IPS-18c (cell line): Measurements from ENCODE around the gene ARHGAP32.
A peak's percentile ranks its signal among the peaks of the same experiment; 100 is the strongest.
"Not testable (repeated sequence)": the region's sequence is repeated elsewhere in the genome, so short reads cannot be mapped to it uniquely, and the experiment has no call there.

Experiments used
- H3K4me3 ChIP-seq: 2 replicates; pipeline ENCODE4 v1.7.0; 2013; ENCODE audit warnings: low read depth, mild to moderate bottlenecking, low read length, moderate library complexity; ENCODE audit not compliant: insufficient read depth
- H3K9me3 ChIP-seq: one replicate; pipeline ENCODE4 v1.6.1; 2013; ENCODE audit warnings: mild to moderate bottlenecking, low read length, moderate library complexity; ENCODE audit not compliant: control insufficient read depth, insufficient read depth

The ARHGAP32 gene

DNA sequence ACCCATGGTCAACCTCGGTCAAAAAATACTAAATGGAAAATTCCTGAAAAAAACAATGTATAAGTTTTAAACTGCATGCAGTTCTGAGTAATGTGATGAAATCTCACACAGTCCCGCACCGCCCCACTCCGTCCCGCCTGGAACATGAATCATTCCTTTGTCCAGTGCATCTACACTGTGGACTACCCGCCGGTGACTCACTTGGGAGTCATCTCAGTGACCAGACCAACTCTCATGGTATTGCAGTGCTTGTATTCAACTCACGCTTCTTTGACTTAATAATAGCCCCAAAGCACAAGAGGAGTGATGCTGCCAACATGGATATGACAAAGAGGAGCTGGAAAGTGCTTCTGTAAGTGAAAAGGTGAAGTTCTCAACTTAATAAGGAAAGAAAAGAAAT, 48.8 kb downstream of the ARHGAP32 start:
- Histone ChIP-seq H3K4me3 (no peak overlapping the region), H3K9me3 (no peaks in the 10 kb centered on the region)

DNA sequence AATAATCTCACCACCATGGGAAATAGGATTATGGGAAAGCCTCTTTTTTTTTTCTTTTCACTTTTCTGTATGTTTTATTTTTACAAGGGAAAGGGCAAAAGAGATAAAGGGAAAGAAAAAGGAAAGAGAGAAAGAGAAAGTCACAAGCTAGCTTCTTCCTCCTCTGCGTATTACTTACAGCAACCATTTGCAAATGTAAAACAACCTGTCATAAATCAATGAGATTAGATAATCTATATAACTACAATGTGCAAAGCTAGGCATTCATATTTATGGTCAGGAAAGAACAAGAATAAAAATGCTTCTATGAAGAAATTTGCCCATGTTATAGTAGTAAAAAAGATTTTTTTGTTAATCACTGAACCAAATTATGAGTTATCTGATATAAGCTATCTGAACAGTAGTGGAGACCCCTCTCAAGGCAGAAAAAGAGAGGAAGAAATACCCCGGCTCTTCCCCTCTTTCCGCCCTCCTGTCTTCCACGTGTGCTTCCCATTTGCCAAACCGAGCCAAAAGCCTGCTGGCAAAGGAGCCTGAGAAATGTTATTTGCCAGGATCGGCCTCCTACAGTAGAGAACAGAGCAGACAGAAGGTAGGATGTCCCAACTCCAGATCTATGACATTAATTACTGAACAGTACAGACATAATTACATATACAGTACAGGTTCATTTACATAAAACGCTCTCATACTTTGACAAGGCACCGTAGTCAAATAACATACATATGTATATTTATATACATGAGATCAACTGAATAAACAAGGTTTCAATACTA, 50.2 kb downstream of the ARHGAP32 start:
- Histone ChIP-seq H3K9me3 (no peaks in the 10 kb centered on the region), H3K4me3 (no peak overlapping the region)

DNA sequence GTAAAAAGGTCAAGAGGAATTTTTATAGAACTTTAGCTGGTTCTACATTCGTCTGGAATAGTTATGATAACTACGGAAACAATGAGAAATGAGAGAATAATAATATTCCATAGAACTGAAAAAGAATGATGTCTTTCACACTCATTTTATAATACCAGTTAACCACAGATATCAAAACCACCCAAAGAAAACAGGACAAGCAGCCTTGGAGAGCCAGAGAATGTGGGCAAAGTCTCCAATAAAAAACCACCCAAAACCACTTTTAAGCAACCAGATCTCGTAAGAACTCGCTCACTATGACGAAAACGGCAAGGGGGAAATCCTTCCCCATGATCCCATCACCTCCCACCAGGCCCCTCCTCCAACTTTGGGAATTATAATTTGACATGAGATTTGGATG, 60.8 kb downstream of the ARHGAP32 start:
- no peaks in the 10 kb centered on the region for H3K9me3 ChIP-seq

DNA sequence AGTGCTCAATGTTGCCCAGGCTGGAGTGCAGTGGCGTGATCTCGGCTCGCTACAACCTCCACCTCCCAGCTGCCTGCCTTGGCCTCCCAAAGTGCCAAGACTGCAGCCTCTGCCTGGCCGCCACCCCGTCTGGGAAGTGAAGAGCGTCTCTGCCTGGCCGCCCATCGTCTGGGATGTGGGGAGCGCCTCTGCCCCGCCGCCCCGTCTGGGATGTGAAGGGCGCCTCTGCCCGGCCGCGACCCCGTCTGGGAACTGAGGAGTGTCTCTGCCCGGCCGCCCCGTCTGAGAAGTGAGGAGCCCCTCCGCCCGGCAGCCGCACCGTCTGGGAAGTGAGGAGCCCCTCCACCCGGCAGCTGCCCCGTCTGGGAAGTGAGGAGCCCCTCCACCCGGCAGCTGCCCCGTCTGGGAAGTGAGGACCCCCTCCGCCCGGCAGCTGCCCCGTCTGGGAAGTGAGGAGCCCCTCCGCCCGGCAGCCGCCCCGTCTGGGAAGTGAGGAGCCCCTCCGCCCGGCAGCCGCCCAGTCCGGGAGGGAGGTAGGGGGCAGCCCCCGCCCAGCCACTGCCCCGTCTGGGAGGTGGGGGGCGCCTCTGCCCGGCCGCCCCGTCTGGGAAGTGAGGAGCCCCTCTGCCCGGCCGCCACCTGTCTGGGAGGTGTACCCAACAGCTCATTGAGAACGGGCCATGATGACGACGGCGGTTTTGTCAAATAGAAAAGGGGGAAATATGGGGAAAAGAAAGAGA, 63.1 kb downstream of the ARHGAP32 start:
- not testable (repeated sequence) for H3K4me3 ChIP-seq, H3K9me3 ChIP-seq

More for the DNA sequence above, 60.8 kb downstream of the ARHGAP32 start:
- H3K4me3 ChIP-seq = no peak overlapping the region

DNA sequence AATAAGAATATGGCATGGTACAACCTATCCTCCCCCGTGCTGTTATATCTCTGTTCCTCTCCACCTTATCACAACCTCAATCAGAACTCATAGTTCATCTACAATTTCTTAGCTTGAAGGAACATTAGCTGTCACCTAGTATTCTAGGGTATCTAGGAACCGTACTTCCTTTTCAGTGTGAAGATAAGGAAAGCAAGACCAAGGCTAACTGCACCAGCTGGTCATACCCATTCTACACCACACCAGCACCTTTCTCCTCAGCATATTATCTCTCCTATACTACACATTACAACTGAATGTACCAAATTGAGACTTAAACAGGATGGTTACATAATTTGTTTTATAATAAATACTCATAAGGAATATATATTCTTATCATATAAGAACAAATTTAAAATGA, 73.1 kb downstream of the ARHGAP32 start:
- Histone ChIP-seq H3K9me3 (no peaks in the 10 kb centered on the region), H3K4me3 (no peak overlapping the region)

DNA sequence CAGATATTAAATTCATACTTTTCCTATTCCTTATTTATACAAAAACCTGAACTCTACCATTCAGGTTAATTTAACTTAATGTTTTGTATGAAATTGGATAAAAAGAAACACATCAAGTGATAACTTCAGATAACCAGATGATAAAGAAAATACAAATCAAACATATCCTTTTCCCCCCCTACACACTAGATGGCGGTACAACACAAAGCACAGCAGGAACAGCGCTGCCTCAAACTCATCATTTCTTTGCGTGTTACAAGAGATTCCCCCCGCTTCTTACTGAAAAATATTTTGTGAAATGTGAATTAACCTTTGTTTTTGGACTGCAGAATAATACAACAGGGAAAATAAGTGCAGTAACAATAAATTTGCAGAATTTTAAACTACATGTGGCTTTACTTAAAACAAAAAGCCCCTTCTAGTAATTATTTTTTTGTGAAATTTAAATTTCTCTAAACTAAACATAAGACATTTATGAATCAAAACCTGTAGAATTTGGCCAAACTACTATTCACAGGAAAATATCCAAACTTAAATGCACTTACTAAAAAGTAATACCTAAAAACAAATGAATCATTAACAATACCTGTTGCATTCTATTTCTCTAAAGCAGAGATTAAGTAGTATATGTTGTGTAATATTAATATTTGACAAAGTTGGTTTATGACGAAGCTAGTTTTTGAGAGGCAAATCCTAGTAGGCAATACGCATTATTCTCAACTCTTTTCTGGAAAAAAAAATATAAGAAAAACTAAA, 74.4 kb downstream of the ARHGAP32 start:
- Histone ChIP-seq H3K4me3 (no peak overlapping the region), H3K9me3 (no peaks in the 10 kb centered on the region)

DNA sequence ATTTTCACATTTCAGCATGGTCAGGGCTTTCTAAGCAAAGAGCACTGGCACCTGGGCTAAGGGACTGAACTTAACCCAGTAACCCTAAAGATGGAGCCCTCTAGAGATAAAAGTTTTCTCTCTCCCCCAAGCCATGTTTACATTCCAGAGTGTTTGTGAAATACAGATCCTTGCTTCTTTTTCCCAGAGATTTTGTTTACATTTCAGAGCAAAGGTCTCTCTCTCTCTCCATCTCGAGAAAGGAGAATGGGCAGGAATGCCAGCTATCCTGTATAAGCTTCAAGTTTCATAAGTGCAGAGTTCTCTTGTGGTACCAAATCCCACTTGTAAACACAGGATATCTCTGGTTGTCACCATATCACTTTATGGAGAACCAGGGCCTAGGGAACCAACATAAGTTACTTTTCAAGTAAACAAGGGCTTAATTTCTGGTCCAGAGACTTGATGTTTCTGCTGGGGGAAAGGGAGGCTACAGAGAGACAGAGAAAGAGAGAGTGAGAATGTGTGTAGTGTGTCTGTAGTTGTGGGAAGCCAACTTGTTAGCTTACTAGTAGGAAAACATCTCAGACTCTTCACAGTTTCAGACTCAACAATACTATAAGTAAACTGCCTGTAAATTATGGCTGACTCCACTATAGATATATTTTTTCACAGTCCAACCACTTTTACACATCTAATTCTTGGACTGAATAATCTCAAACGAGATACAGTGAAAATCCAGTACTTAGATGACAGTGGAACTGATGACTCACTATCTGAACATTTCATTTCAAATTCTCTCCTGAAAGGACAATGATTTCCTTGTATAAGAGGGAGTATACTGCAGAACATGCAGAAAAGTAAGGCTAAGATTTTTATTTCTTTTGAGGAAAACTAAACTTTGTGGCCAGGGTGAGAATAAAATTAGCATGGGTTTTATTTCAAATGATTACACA, 76.2 kb downstream of the ARHGAP32 start:
- Histone ChIP-seq H3K4me3 (no peak overlapping the region), H3K9me3 (no peaks in the 10 kb centered on the region)

DNA sequence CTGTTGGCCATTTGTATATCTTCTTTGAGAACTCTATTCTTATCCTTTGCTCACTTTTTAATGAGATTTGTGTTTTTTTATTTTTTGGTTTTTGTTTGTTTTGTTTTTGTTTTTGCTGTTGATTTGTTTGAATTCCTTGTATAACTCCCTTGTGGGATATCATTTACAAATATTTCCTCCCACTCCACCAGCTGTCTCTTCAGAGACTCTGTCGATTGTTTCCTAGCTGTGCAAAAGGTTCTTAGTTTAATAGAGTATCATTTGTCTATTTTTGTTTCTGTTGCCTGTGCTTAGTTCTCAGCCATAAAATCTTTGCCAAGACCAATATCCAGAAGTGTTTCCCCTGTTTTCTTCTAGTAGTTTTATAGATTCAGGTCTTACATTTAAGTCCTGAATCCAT, 82.4 kb downstream of the ARHGAP32 start:
- H3K9me3 ChIP-seq = no peaks in the 10 kb centered on the region
- no peak overlapping the region for H3K4me3 ChIP-seq

DNA sequence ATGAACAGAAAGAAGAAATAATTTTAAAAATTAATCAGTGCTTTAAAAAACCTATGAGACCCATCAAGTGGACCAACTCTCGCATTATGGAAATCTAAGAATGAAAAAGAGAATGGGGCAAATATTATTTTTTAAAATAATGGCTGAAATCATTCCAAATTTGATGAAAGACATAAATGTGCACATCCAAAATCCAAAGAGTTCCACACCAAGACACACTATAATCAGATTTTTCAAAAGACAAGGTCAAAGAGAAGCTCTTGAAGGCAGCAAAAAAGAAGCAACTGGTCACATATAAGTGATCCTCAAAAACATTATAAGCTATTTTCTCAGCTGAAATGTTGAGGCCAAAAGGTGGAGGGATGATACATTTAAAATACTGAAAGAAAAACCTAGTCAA, 85.3 kb downstream of the ARHGAP32 start:
- Histone ChIP-seq H3K9me3 (no peaks in the 10 kb centered on the region), H3K4me3 (no peak overlapping the region)

DNA sequence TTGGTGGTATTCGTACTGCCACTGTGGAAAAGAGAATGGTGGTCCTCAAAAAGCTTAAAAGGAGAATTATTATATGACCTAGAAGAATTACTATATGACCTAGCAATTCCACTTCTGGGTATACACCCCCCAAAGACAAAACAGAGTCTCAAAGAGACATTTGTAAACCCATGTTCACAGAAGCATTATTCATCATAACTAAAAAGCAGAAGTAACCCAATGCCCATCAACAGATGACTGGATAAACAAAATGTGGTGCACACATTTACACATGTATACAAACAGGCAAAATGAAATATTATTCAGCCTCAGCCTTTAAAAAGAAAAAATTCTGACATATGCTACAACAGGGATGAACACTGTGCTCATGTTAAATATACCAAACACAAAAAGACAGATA, 89.4 kb downstream of the ARHGAP32 start:
- no peaks in the 10 kb centered on the region for H3K9me3 ChIP-seq
- no peak overlapping the region for H3K4me3 ChIP-seq

DNA sequence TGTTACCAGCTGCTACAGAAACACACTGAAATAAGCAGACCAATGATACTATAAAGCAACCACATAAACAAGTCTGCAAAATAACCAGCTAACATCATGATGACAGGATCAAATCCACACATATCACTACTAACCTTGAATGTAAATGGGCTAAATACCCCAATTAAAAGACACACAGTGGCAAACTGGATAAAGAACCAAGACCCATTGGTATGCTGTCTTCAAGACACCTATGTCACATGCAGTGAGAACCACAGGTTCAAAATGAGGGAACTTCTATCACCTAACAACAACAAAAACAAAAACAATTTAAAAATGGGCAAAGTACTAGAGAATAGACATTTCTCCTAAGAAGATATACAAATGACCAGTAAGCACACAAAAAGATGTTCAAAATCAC, 89.9 kb downstream of the ARHGAP32 start:
- Histone ChIP-seq H3K4me3 (no peak overlapping the region), H3K9me3 (no peaks in the 10 kb centered on the region)

DNA sequence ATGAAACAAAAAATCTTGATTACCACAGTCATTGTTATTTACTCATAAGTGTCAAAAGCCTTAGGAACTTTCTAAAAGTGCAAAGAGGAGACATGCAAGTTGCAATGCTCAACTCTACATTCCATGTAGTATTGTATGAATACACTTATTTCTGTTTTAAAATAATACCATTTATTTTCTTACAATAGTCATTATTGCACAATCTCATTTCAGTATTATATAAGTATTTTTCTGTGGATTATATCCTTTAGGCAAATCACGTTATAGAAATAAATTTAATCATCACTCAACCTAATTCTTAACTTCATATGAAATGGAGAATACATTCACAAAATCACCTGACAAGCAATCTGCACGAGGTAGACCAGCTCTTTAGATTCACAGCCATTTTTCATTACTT, 98.8 kb downstream of the ARHGAP32 start:
- no peak overlapping the region for H3K4me3 ChIP-seq

DNA sequence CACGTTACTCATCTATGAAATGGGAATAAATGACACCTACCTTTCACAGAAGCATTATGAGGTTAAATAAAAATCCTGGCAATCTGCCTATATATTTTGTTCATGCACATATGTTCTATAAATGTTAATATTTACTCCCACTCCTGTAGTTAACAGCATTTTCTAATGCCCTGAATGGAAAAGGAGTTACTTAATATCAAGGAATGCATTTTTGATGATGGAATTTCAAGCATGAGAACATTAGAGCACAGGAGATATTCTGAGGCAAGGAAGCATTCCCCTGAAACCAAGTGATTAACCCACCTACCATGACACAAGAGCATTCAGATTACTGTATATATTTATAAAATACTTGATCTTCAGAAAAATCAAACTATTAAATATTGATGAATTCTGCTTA, 102.1 kb downstream of the ARHGAP32 start:
- no peak overlapping the region for H3K4me3 ChIP-seq
- H3K9me3 ChIP-seq = no peaks in the 10 kb centered on the region

More for the DNA sequence above, 98.8 kb downstream of the ARHGAP32 start:
- no peaks in the 10 kb centered on the region for H3K9me3 ChIP-seq

DNA sequence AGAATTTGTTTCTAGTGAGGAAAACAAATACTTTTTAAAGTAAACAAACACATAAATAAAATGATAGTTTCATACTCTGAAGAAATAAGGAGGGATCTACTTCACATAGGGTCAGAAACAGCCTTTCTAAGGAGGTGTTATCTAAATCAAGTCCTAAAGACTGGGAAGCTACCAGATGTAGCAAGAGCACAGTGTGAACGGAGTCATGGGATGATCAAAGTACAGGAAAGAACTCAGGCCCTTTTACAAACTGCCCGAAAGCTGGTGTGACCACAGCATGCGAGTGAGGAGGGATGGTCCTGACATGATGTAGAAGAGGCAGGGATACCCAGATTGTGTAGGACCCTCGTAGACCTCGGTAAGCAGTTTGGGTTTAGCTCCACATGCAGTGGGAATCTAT, 102.8 kb downstream of the ARHGAP32 start:
- no peak overlapping the region for H3K4me3 ChIP-seq
- H3K9me3 ChIP-seq = no peaks in the 10 kb centered on the region

DNA sequence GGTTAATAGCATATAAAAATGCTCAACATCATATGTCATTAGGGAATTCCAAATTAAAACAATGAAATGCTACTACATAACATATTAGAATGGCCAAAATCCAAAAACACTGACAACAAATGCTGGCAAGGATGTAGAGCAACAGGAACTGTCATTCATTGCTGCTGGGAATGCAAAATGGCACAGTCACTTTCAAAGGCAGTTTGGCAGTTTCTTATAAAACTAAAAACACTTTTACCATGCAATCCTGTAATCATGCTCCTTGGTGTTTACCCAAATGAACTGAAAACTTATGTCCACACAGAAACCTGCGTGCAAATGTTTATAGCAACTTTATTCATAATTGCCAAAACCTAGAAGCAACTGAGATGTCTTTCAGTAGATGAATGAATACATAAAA, 105.1 kb downstream of the ARHGAP32 start:
- Histone ChIP-seq H3K4me3 (no peak overlapping the region), H3K9me3 (peaks cover 4% of the 10 kb centered on the region)

DNA sequence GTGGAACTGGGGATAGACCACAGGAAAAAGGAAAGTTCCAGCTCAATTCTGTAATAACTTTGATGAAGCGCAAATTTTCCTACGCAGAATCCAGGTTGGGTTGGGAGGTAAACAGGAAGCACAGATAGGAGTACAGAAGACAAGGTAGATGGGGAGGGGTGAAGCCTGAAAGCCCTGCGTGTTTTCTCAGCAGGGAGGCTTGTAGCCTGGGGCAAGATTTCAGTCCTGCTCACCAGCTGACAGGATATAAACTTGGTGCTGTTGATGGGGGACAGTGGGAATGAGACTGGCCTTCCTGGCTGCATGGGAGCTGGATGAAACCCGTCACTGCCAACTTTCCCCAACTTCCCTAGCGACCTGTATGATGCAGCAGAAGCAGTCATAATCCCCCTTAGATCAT, 114.9 kb downstream of the ARHGAP32 start:
- Histone ChIP-seq H3K9me3 (no peaks in the 10 kb centered on the region), H3K4me3 (0 out of 2 replicates have a peak overlapping the region, but pooled peaks have one; percentile 4)

DNA sequence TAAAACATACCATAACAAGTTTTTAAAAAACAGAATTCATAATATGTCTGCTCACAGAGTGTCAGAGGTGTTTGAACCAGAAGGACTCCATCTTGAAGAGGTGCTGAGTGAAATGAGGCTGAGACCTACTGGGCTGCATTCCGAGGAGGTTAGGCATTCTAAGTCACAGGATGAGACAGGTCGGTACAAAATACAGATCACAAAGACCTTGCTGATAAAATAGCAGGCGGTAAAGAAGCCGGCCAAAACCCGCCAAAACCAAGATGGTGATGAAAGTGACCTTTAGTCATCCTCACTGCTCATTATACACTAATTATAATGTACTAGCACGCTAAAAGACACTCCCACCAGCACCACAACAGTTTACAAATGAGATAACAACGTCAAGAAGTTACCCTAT, 116.4 kb downstream of the ARHGAP32 start:
- no peak overlapping the region for H3K4me3 ChIP-seq
- H3K9me3 ChIP-seq = no peaks in the 10 kb centered on the region
